Tracheal epithelial cell (primary cell): ENCODE measurements around the gene ZNF839. TPM values are rescaled to one million over a fixed set of nuclear protein-coding genes. Genes with fewer than 3 reads are reported as not detected.

Experiments
- total RNA-seq: library from RNA; depleted of rRNA; stranded (reverse); fragments of >200 nt; gene quantifications from 2 replicates; pipeline ENCODE4 v1.2.1, GENCODE V29; 2014

The ZNF839 gene
- 9.2 and 9.4 TPM in 2 replicates for total RNA-seq

GRCh38 chr14:102319351-102320032 lies at the start of gene ZNF839:
Gene ZNF839, plus strand, starts transcription at chr14:102319746. Its CDS starts 20 bp downstream, at chr14:102319766.

GRCh38 chr14:102304611-102305506 lies 14.7 kb upstream of the ZNF839 start, which contains the start of gene MOK:
Gene MOK, minus strand, starts transcription at chr14:102305164. Its CDS starts 196 bp downstream, at chr14:102304968.

GRCh38 chr14:102362545-102363181 lies 43.1 kb downstream of the ZNF839 start, which contains the start of the genes CINP and TECPR2:
Gene CINP, minus strand, starts transcription at chr14:102362890. Its CDS starts 39 bp downstream, at chr14:102362851.
Gene TECPR2, plus strand, starts transcription at chr14:102362941. Its CDS starts 13,781 bp downstream, at chr14:102376722.

Other genes starting within 250 kb of the ZNF839 start
- gene HSP90AA1, start 232.7 kb upstream of the ZNF839 start, total RNA-seq, result 418 and 546 TPM in 2 replicates
- gene WDR20, start 179.8 kb upstream of the ZNF839 start, total RNA-seq, result 7.7 and 14.1 TPM in 2 replicates
- gene MOK, start 14.6 kb upstream of the ZNF839 start, total RNA-seq, result 2.6 and 3.1 TPM in 2 replicates
- 40.0 and 56.7 TPM in 2 replicates for gene CINP, start 43.1 kb downstream of the ZNF839 start, total RNA-seq
- gene TECPR2, start 43.2 kb downstream of the ZNF839 start, total RNA-seq, result 8.2 and 8.7 TPM in 2 replicates
- gene ANKRD9, start 190.0 kb downstream of the ZNF839 start, total RNA-seq, result 49.9 and 73.3 TPM in 2 replicates